Mesenchymal stem cell (in vitro differentiated cells and primary cell): ENCODE measurements around the gene NCOA1.

Experiments
- DNase-seq: peaks from one replicate; pipeline ENCODE4 v3.0.0-alpha.2; 2013
- H2AFZ ChIP-seq: one replicate; pipeline ENCODE4 v1.6.1; 2013; ENCODE audit warnings: low read depth, mild to moderate bottlenecking, control low read depth, inconsistent platforms, low read length, moderate library complexity
- H2AK5ac ChIP-seq: 2 replicates; pipeline ENCODE4 v1.6.1; 2013; ENCODE audit warnings: low read length, moderate library complexity, mild to moderate bottlenecking, inconsistent platforms; ENCODE audit not compliant: severe bottlenecking
- H2BK120ac ChIP-seq: one replicate; pipeline ENCODE4 v1.6.1; 2013; ENCODE audit warnings: low read depth, mild to moderate bottlenecking, inconsistent platforms, low read length, moderate library complexity
- H2BK12ac ChIP-seq, 2 experiments: one replicate each; pipeline ENCODE4 v1.6.1; 2013; ENCODE audit warnings: inconsistent platforms in 2 of 2, low read length in 2 of 2, mild to moderate bottlenecking in 2 of 2, moderate library complexity in 2 of 2, control low read depth in 1 of 2
- H2BK15ac ChIP-seq: one replicate; pipeline ENCODE4 v1.6.1; 2013; ENCODE audit warnings: mild to moderate bottlenecking, low read depth, inconsistent platforms; ENCODE audit not compliant: poor library complexity, severe bottlenecking
- H2BK5ac ChIP-seq: 2 replicates; pipeline ENCODE4 v1.6.1; 2013; ENCODE audit warnings: low read depth, mild to moderate bottlenecking, low read length, control low read depth, inconsistent platforms; ENCODE audit not compliant: poor library complexity, severe bottlenecking
- H3K14ac ChIP-seq, 2 experiments: one replicate each; pipeline ENCODE4 v1.6.1; 2013; ENCODE audit warnings: inconsistent platforms in 2 of 2, low read length in 2 of 2, control low read depth in 1 of 2, mild to moderate bottlenecking in 1 of 2, moderate library complexity in 1 of 2
- H3K18ac ChIP-seq, 2 experiments: one replicate each; pipeline ENCODE4 v1.6.1; 2013; ENCODE audit warnings: inconsistent platforms in 2 of 2, low read length in 2 of 2, control low read depth in 1 of 2, low read depth in 1 of 2, mild to moderate bottlenecking in 1 of 2
- H3K23ac ChIP-seq, 2 experiments: one replicate each; pipeline ENCODE4 v1.6.1; 2013; ENCODE audit warnings: inconsistent platforms in 2 of 2, low read length in 2 of 2, mild to moderate bottlenecking in 2 of 2, moderate library complexity in 2 of 2, control low read depth in 1 of 2
- H3K27ac ChIP-seq: 2 replicates; pipeline ENCODE4 v1.5.1; 2013; ENCODE audit warnings: mild to moderate bottlenecking, moderate library complexity, low read length, control low read depth, inconsistent platforms; ENCODE audit not compliant: poor library complexity, severe bottlenecking
- H3K27me3 ChIP-seq, 2 experiments: 2 replicates each; pipeline versions ENCODE4 v1.6.1 to v1.7.0; 2013; ENCODE audit warnings: low read length in 2 of 2, mild to moderate bottlenecking in 2 of 2, moderate library complexity in 2 of 2, control low read depth in 1 of 2, inconsistent platforms in 1 of 2; ENCODE audit not compliant: control insufficient read depth in 1 of 2, insufficient read depth in 1 of 2
- H3K36me3 ChIP-seq, 2 experiments: 2 replicates each; pipeline versions ENCODE4 v1.6.1 to v1.7.0; 2013; ENCODE audit warnings: low read length in 2 of 2, control low read depth in 1 of 2, inconsistent platforms in 1 of 2, low read depth in 1 of 2, mild to moderate bottlenecking in 1 of 2; ENCODE audit not compliant: insufficient read depth in 2 of 2, control insufficient read depth in 1 of 2
- H3K4ac ChIP-seq, 2 experiments: one replicate each; pipeline ENCODE4 v1.6.1; 2013; ENCODE audit warnings: inconsistent platforms in 2 of 2, low read length in 2 of 2, mild to moderate bottlenecking in 2 of 2, moderate library complexity in 2 of 2, control low read depth in 1 of 2, low read depth in 1 of 2
- H3K4me1 ChIP-seq: 2 replicates; pipeline ENCODE4 v1.6.1; 2013; ENCODE audit warnings: low read depth, low read length, control low read depth; ENCODE audit not compliant: control insufficient read depth, insufficient read depth
- H3K4me2 ChIP-seq: 2 replicates; pipeline ENCODE4 v1.6.1; 2013; ENCODE audit warnings: low read length, mild to moderate bottlenecking, inconsistent platforms; ENCODE audit not compliant: poor library complexity, severe bottlenecking
- H3K4me3 ChIP-seq, 2 experiments: 2 replicates each; pipeline versions ENCODE4 v1.5.1 to v1.7.0; 2013; ENCODE audit warnings: low read length in 2 of 2, mild to moderate bottlenecking in 2 of 2, control low read depth in 1 of 2, low read depth in 1 of 2; ENCODE audit not compliant: insufficient read depth in 1 of 2
- H3K79me1 ChIP-seq: replicated peaks from 2 replicates; pipeline ENCODE4 v1.6.1; 2013; ENCODE audit warnings: mild to moderate bottlenecking, control low read depth, low read length, inconsistent platforms; ENCODE audit not compliant: poor library complexity, severe bottlenecking
- H3K9ac ChIP-seq: 2 replicates; pipeline ENCODE4 v1.7.0; 2013; ENCODE audit warnings: mild to moderate bottlenecking, low read length, moderate library complexity
- H3K9me3 ChIP-seq: 2 replicates; pipeline ENCODE4 v1.7.0; 2013; ENCODE audit warnings: mild to moderate bottlenecking, low read length; ENCODE audit not compliant: control insufficient read depth
- H4K8ac ChIP-seq: one replicate; pipeline ENCODE4 v1.6.1; 2013; ENCODE audit warnings: inconsistent platforms, mild to moderate bottlenecking, low read length, moderate library complexity
- H4K91ac ChIP-seq: one replicate; pipeline ENCODE4 v1.6.1; 2013; ENCODE audit warnings: mild to moderate bottlenecking, low read length, inconsistent platforms
- WGBS: methylation state at CpG from one replicate; pipeline ENCODE4 v1.1.7; 2013; ENCODE audit warnings: mixed read lengths; 5-methylcytosine and 5-hydroxymethylcytosine counted together

Gene NCOA1

DNA sequence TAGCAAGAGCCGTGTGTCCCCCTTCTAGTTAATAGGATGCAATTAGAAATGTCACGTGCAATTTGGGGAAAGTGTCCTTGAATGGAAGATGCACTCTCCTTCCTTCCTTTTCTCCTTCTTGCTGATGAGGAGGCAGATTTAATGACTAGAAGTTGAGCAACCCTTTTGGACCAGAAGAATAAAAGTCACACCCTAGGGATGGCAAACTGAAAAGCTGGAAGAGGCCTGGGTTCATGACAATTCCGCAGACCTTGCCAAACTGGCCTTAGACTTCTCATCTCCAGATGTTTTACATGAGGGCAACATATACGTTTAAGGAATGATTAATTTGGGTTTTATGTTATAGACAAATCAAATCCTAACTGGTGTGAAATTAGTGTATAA lies 38.6 kb upstream of the NCOA1 start:
- no peak overlapping the region for H2BK5ac ChIP-seq
- no peak overlapping the region for H3K27ac ChIP-seq
- no peak overlapping the region for H3K23ac ChIP-seq
- no peak overlapping the region for H4K91ac ChIP-seq
- no peaks in the 10 kb centered on the region for H3K79me1 ChIP-seq
- no peak overlapping the region for H2BK12ac ChIP-seq
- H3K18ac ChIP-seq, result no peak overlapping the region
- no peaks in the 10 kb centered on the region for H3K27me3 ChIP-seq
- H2BK15ac ChIP-seq, result no peak overlapping the region
- H3K36me3 ChIP-seq, result no peaks in the 10 kb centered on the region
- H4K8ac ChIP-seq, result no peak overlapping the region
- no peak overlapping the region for H3K14ac ChIP-seq
- peaks cover 3% of the 10 kb centered on the region for H3K4me1 ChIP-seq
- H3K4me3 ChIP-seq, result peak overlapping the region in 1 of 2 experiments; percentile 68
- 90% methylated on average over 1 of the region's 4 CpGs for WGBS
- H2AFZ ChIP-seq, result no peak overlapping the region
- H3K9ac ChIP-seq, result peak overlapping the region; percentile 63
- H2BK120ac ChIP-seq, result no peak overlapping the region
- H2AK5ac ChIP-seq, result no peak overlapping the region
- DNase-seq, result no peak
- no peak overlapping the region for H3K4me2 ChIP-seq
- H3K9me3 ChIP-seq, result peaks cover 25% of the 10 kb centered on the region
- no peak overlapping the region for H3K4ac ChIP-seq

DNA sequence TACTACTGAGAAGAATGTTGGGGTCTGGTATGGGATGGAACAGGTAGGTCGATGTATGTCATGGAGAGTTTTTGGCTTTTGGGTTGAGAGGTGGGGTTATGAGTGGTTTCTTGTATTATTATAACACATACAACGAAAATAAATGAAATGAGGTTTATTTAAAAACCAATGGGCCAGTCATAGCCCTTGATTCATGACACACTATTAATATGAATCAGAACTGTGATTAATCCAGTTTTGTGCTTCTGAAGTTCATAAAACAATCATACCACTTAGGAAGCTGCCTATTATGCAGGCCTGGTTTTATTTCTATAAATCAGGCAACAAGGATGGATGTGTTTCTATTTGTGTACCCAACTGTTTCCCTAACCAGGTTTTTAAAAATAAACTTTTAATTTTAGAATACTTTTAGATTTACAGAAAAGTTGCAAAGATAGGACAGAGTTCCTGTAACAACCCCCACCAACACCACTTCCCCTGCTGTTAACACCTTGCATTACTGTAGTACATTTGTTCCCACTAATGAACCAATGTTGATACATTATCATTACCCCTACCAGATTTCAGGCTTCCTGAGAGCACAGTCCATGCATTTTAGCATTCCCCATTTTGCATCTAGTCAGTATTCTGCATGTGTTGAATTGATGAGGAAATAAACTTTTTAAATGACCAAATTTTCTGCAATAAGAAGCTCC lies 37.5 kb upstream of the NCOA1 start:
- no peak overlapping the region for H2BK12ac ChIP-seq
- H3K27ac ChIP-seq, result no peak overlapping the region
- H2BK15ac ChIP-seq, result no peak overlapping the region
- H3K4me2 ChIP-seq, result no peak overlapping the region
- H3K36me3 ChIP-seq, result no peaks in the 10 kb centered on the region
- H3K4ac ChIP-seq, result no peak overlapping the region
- H4K91ac ChIP-seq, result no peak overlapping the region
- peak overlapping the region; percentile 77 for H3K9ac ChIP-seq
- no peak overlapping the region for H2AFZ ChIP-seq
- H3K4me1 ChIP-seq, result peaks cover 3% of the 10 kb centered on the region
- no CpG with 5 or more reads among the region's 2 CpGs for WGBS
- H2BK5ac ChIP-seq, result no peak overlapping the region
- H3K14ac ChIP-seq, result no peak overlapping the region
- peaks cover 22% of the 10 kb centered on the region for H3K9me3 ChIP-seq
- no peak for DNase-seq
- no peak overlapping the region for H4K8ac ChIP-seq
- H3K79me1 ChIP-seq, result no peaks in the 10 kb centered on the region
- H3K4me3 ChIP-seq, result peak overlapping the region in 1 of 2 experiments; percentile 70
- H3K18ac ChIP-seq, result no peak overlapping the region
- H2AK5ac ChIP-seq, result no peak overlapping the region
- H3K27me3 ChIP-seq, result no peaks in the 10 kb centered on the region
- H2BK120ac ChIP-seq, result no peak overlapping the region
- no peak overlapping the region for H3K23ac ChIP-seq

DNA sequence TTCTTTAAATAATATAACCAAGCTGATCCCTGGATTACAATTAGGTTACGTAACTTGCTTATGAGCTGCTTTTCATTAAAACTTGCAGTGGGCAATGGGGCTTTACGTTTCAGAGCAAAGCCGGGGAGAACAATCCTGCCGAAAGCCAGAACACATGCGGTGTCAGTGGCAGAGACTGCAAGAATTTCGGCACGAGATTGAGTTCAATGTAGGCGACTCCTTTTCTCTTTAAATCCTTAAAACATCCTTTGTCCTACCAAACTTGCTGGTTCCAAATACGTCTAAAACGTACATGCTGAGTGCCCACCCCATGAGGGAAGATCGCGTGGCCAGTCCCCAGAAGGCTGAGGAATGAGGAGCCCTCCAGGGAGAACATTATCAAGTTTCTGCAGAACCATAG lies 36.8 kb upstream of the NCOA1 start:
- Histone ChIP-seq H4K91ac (no peak overlapping the region), H2BK15ac (no peak overlapping the region), H3K27ac (no peak overlapping the region), H3K23ac (no peak overlapping the region), H3K4ac (no peak overlapping the region), H2BK12ac (no peak overlapping the region), H3K27me3 (no peaks in the 10 kb centered on the region), H4K8ac (no peak overlapping the region), H3K4me3 (peak overlapping the region in 1 of 2 experiments; percentile 70), H3K9ac (peak overlapping the region; percentile 77), H3K36me3 (no peaks in the 10 kb centered on the region), H2AK5ac (no peak overlapping the region), H3K79me1 (no peaks in the 10 kb centered on the region), H3K18ac (no peak overlapping the region), H2BK5ac (no peak overlapping the region), H3K4me1 (peaks cover 3% of the 10 kb centered on the region), H2BK120ac (no peak overlapping the region), H2AFZ (no peak overlapping the region), H3K9me3 (peaks cover 14% of the 10 kb centered on the region), H3K4me2 (no peak overlapping the region), H3K14ac (no peak overlapping the region)
- no peak for DNase-seq
- 87% methylated on average over 12 of the region's 12 CpGs for WGBS

DNA sequence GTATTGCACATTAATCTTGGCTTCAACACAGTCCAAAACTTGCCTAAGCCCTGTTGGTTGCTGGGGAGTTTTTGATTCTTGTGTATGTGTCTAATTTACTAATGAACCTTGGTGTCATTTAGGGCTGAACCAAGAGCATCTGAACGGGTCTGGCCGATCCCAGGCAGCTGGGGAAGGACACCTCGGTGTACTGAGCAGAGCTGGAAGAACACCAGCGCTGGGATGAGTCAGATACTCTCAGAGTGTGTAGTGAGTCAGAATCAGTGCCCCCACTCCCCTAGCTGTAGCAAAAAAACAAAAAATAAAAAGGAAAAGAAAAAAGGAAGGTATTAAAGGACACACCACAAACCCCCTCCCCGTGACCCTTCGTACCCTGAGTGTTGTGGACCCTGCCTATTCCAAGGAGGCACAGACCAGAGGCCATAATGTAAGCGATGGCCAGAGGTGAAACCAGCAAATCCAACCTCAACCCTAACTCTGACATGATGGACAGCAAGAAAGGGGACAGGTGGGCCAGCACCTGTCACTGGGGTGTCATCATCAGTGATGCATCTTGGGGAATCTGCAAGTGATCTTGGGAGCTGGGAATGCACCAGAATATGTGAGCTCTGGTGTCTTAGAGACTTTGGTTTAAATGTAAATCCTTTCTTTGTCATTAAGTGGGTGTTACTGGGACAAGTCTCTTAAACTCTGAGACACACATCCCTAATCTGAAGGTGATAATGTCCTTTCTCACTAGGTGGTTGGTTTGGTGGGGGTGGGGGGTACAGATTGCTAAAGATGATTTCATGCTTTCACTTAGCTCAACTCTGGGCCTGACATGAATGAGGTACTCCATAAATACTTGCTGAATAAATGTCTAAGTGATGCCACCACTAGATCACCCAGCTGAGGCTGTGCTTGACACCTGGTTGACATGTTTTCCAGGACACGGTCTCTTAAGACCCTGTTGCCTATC lies 34.2 kb upstream of the NCOA1 start:
- H3K4me3 ChIP-seq, result no peak overlapping the region
- no peak overlapping the region for H3K27ac ChIP-seq
- H3K4me1 ChIP-seq, result peaks cover 3% of the 10 kb centered on the region
- H4K91ac ChIP-seq, result no peak overlapping the region
- no peak overlapping the region for H3K18ac ChIP-seq
- H4K8ac ChIP-seq, result no peak overlapping the region
- no peaks in the 10 kb centered on the region for H3K9me3 ChIP-seq
- WGBS, result 38% methylated on average over 7 of the region's 8 CpGs
- no peak overlapping the region for H2BK12ac ChIP-seq
- no peak overlapping the region for H3K4ac ChIP-seq
- H2BK5ac ChIP-seq, result no peak overlapping the region
- H2BK120ac ChIP-seq, result no peak overlapping the region
- H3K23ac ChIP-seq, result no peak overlapping the region
- no peak overlapping the region for H3K14ac ChIP-seq
- H3K9ac ChIP-seq, result peak overlapping the region; percentile 0
- peak; percentile 69 for DNase-seq
- no peak overlapping the region for H2BK15ac ChIP-seq
- no peaks in the 10 kb centered on the region for H3K36me3 ChIP-seq
- no peak overlapping the region for H2AFZ ChIP-seq
- no peaks in the 10 kb centered on the region for H3K27me3 ChIP-seq
- no peaks in the 10 kb centered on the region for H3K79me1 ChIP-seq
- H3K4me2 ChIP-seq, result no peak overlapping the region
- no peak overlapping the region for H2AK5ac ChIP-seq
